H1 (cell line): ENCODE measurements around the gene SIRT6. TPM values are rescaled to one million over a fixed set of nuclear protein-coding genes. Genes with fewer than 3 reads are reported as not detected.

ENCODE experiments used
- CBX8 ChIP-seq: fragments of 300-800, 300-1000 bp; sonication (generic); IDR thresholded peaks from 2 replicates; pipeline ENCODE4 v1.7.1; 2016; ENCODE audit warnings: low read depth, low read length, borderline replicate concordance
- EP300 ChIP-seq, 2 experiments: IDR thresholded peaks; 1 replicate in 1 of 2; 2 replicates in 1 of 2; pipeline ENCODE4 v1.6.1; 2011 to 2012; ENCODE audit warnings: low read depth in 2 of 2, low read length in 2 of 2, mild to moderate bottlenecking in 2 of 2, borderline replicate concordance in 1 of 2, inconsistent platforms in 1 of 2, moderate library complexity in 1 of 2
- FOSL1 ChIP-seq: IDR thresholded peaks from 2 replicates; pipeline ENCODE4 v1.6.1; 2011; ENCODE audit warnings: mild to moderate bottlenecking, low read depth, low read length, moderate library complexity; ENCODE audit not compliant: insufficient read depth
- JUN ChIP-seq: IDR thresholded peaks from 2 replicates; pipeline ENCODE4 v1.6.1; 2011; ENCODE audit warnings: low read depth, mild to moderate bottlenecking, improper control_type of control experiment, low read length
- JUND ChIP-seq: IDR thresholded peaks from 2 replicates; pipeline ENCODE4 v1.6.1; 2011; ENCODE audit warnings: mild to moderate bottlenecking, improper control_type of control experiment, low read length
- KDM5A ChIP-seq: fragments of 200-600 bp; IDR thresholded peaks from 2 replicates; pipeline ENCODE4 v1.7.1; 2012; ENCODE audit warnings: mild to moderate bottlenecking, low read length, inconsistent platforms, mixed read lengths
- RXRA ChIP-seq: IDR thresholded peaks from 2 replicates; pipeline ENCODE4 v1.6.1; 2011; ENCODE audit warnings: low read depth, mild to moderate bottlenecking, low read length, moderate library complexity; ENCODE audit not compliant: insufficient read depth
- SAP30 ChIP-seq: fragments of 300-600 bp; sonication (generic); IDR thresholded peaks from 2 replicates; pipeline ENCODE4 v1.7.1; 2012; ENCODE audit warnings: low read length, moderate library complexity, mild to moderate bottlenecking, inconsistent platforms; ENCODE audit not compliant: insufficient read depth, insufficient replicate concordance
- polyA plus RNA-seq, 7 experiments: library from polyadenylated mRNA; depleted of rRNA in 3 of 7; stranded (reverse) in 5 of 7; unstranded in 2 of 7; fragments of >200 nt in 5 of 7; fragments of 200-250 nt in 2 of 7; gene quantifications; 1 replicate in 5 of 7; 2 replicates in 1 of 7; 4 replicates in 1 of 7; pipeline versions ENCODE4 v1.2.1 to v1.2.3, GENCODE V29; 2011 to 2013; ENCODE audit warnings: missing spikeins in 2 of 7, mixed read lengths in 2 of 7
- total RNA-seq: library from RNA; stranded (reverse); fragmentation: NEBNext Ultra II Directional; extraction: Animal tissue kit (Norgen Biotek cat#: 25700); gene quantifications from 2 replicates; pipeline ENCODE4 v1.2.1, GENCODE V29; 2021
- TF ChIP-seq, protein P1 (sequence below): IDR thresholded peaks from 2 replicates; pipeline ENCODE4 v1.6.1; 2012; ENCODE audit warnings: low read length, inconsistent platforms

Gene SIRT6
- total and polyA plus RNA-seq, 2 of the 8 experiments (the other 6 are each of a cell fraction or from before 2014, with no cell fraction given): 25.2 to 27.0 TPM

DNA sequence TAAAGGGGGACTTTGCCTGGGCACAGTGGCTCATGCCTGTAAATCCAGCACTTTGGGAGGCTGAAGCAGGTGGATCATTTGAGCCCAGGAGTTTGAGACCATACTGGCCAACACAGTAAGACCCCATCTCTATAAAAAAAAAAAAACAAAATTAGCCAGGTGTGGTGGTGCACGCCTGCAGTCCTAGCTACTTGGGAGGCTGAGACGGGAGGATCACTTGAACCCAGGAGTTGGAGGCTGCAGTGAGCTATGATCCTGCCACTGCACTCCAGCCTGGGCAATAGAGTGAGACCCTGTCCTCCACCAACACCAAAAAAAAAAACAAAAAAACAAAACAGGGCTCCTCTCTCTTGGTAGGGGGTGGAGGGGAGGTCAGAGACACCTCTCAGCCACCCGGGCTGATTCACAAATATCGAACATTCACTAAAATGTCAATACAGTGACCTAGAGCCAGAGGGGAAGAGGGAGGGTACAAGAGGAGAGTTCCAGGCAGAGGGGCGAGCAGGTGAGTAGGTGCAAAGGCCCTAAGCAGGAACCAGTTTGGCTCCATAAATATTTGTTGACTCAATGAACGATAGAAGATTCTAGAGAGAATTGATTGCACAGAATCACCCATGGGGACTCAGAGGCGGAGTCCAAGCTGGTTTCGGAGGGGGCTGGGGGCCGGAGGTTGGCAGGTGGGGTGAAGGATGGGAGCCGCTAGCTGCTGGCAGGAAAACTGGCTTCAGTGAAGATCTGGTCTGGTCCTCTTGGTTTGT, 29.9 kb downstream of the SIRT6 start (continued):
- TF ChIP-seq, protein P1, sequence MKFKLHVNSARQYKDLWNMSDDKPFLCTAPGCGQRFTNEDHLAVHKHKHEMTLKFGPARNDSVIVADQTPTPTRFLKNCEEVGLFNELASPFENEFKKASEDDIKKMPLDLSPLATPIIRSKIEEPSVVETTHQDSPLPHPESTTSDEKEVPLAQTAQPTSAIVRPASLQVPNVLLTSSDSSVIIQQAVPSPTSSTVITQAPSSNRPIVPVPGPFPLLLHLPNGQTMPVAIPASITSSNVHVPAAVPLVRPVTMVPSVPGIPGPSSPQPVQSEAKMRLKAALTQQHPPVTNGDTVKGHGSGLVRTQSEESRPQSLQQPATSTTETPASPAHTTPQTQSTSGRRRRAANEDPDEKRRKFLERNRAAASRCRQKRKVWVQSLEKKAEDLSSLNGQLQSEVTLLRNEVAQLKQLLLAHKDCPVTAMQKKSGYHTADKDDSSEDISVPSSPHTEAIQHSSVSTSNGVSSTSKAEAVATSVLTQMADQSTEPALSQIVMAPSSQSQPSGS: no peak
- TF ChIP-seq JUND (no peak), RXRA (no peak), JUN (no peak), EP300 (IDR thresholded peaks at IDR 0.05; ENCODE audit: borderline replicate concordance in 1 of 2, low read depth in 2 of 2, low read length in 2 of 2) (no peak), KDM5A (no peak), FOSL1 (no peak), SAP30 (no peak), CBX8 (no peak)
- TF ChIP-seq, all 59 proteins: peak for 0
